Type B pancreatic cell (in vitro differentiated cells): ENCODE measurements around the gene PI4K2A. TPM values are rescaled to one million over a fixed set of nuclear protein-coding genes. Genes with fewer than 3 reads are reported as not detected.

Experiments used
- DNase-seq: peaks from one replicate; pipeline ENCODE4 v3.0.0; 2021; ENCODE audit warnings: mixed read lengths; ENCODE audit not compliant: unreplicated experiment; ENCODE audit errors: extremely low spot score
- H3K27ac Mint-ChIP-seq: 2 replicates; pipeline ENCODE4 v1.8.0; 2021; ENCODE audit warnings: mild to moderate bottlenecking, mixed read lengths
- H3K27me3 Mint-ChIP-seq: 2 replicates; pipeline ENCODE4 v1.8.0; 2021; ENCODE audit warnings: mixed read lengths
- H3K36me3 Mint-ChIP-seq: 2 replicates; pipeline ENCODE4 v1.8.0; 2021; ENCODE audit warnings: mixed read lengths
- H3K4me1 Mint-ChIP-seq: one replicate; pipeline ENCODE4 v1.8.0; 2021; ENCODE audit warnings: mixed read lengths; ENCODE audit not compliant: unreplicated experiment
- H3K4me3 Mint-ChIP-seq: 2 replicates; pipeline ENCODE4 v1.8.0; 2021; ENCODE audit warnings: mild to moderate bottlenecking, mixed read lengths
- H3K9me3 Mint-ChIP-seq: 2 replicates; pipeline ENCODE4 v1.8.0; 2021; ENCODE audit warnings: mixed read lengths
- CTCF ChIP-seq: fragments of 200-600 bp; sonication (generic); conservative IDR thresholded peaks from 2 replicates; pipeline ENCODE4 v1.5.0; 2021; ENCODE audit warnings: antibody characterized with exemption, mild to moderate bottlenecking
- total RNA-seq: library from RNA; stranded (reverse); gene quantifications from 2 replicates; pipeline ENCODE4 v1.2.1, GENCODE V29; 2021; ENCODE audit warnings: low replicate concordance

PI4K2A gene
- total RNA-seq, 1 donor from 2014 or later = 19.3 TPM

- H3K4me1 Mint-ChIP-seq = peaks cover 4% of the 10 kb centered on the region
- H3K27ac Mint-ChIP-seq = no peak overlapping the region
- H3K27me3 Mint-ChIP-seq = no peaks in the 10 kb centered on the region
- no peaks in the 10 kb centered on the region for H3K9me3 Mint-ChIP-seq
- TF ChIP-seq CTCF = no peak
- no peak overlapping the region for H3K4me3 Mint-ChIP-seq
- no peak for DNase-seq
- H3K36me3 Mint-ChIP-seq = peaks cover 24% of the 10 kb centered on the region
These were observed 16.3 kb downstream of the PI4K2A start for GRCh38 chr10:97656777-97657176.

DNA sequence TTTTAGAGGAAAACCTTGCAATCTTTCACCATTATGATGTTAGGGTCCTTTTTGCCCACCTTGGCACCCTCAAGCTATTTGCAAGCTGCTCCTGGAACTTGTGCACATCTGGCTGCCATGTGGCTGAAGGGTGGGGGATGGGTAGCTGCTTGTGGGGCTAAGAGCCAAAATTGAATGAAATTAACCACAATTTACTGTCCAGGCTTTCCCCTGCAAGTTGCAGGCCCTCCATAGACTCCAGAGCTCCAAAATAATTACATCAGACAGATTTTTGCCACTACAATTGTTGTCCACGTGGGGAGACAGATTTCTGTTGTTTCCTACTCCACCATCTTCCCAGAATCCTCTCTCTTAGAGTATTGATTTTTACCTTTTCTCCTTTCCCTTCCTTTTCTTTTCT lies 19.1 kb downstream of the PI4K2A start:
- Mint-ChIP-seq H3K27me3 (no peaks in the 10 kb centered on the region), H3K36me3 (peaks cover 23% of the 10 kb centered on the region), H3K4me1 (peaks cover 4% of the 10 kb centered on the region), H3K27ac (no peak overlapping the region), H3K4me3 (no peak overlapping the region), H3K9me3 (no peaks in the 10 kb centered on the region)
- DNase-seq = no peak
- no peak for TF ChIP-seq CTCF

- Mint-ChIP-seq H3K9me3 (no peaks in the 10 kb centered on the region), H3K27ac (no peak overlapping the region), H3K36me3 (peaks cover 17% of the 10 kb centered on the region), H3K4me3 (no peak overlapping the region), H3K4me1 (peaks cover 4% of the 10 kb centered on the region), H3K27me3 (no peaks in the 10 kb centered on the region)
- TF ChIP-seq CTCF = no peak
- DNase-seq = no peak
These were observed 23.9 kb downstream of the PI4K2A start for GRCh38 chr10:97664282-97664850.

DNA sequence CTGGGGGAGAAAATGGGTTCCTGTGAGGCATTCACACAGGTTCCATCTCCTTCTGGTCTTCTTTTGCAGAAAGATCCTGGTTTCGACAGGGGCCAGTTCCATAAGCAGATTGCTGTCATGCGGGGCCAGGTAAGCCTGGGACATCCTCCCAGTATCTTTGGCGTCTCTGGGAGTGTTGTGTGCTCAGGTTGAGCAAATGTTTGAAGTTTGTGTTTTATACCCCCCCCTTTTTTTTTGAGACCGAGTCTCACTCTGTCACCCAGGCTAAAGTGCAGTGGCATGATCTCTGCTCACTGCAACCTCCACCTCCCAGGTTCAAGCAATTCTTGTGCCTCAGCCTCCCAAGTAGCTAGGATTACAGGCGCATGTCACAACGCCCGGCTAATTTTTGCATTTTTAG lies 26.5 kb downstream of the PI4K2A start:
- Mint-ChIP-seq H3K36me3 (peaks cover 21% of the 10 kb centered on the region), H3K4me3 (no peak overlapping the region), H3K27ac (no peak overlapping the region), H3K9me3 (no peaks in the 10 kb centered on the region), H3K27me3 (no peaks in the 10 kb centered on the region), H3K4me1 (no peaks in the 10 kb centered on the region)
- no peak for TF ChIP-seq CTCF
- DNase-seq = no peak

DNA sequence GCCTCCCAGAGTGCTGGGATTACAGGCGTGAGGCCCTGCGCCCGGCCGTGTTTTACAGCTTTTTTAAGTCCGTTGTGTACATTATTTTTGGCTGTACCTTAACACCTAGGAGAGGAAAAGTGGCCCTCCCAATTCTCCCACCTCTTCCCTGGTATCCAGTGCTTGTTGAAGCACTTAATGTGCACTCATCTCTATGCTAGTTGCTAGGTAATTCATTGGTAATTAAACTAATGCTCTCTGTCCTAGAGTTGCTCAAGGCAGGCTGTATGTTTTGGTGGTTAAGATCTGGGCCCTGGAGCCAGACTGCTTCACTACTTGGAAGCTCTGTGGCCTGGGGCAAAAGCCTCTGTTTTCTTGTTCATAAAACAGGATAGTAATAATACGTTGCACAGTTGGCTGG lies 27.0 kb downstream of the PI4K2A start:
- Mint-ChIP-seq H3K27me3 (no peaks in the 10 kb centered on the region), H3K27ac (no peak overlapping the region), H3K4me3 (no peak overlapping the region), H3K4me1 (no peaks in the 10 kb centered on the region), H3K9me3 (no peaks in the 10 kb centered on the region), H3K36me3 (peaks cover 20% of the 10 kb centered on the region)
- DNase-seq = no peak
- no peak for TF ChIP-seq CTCF

DNA sequence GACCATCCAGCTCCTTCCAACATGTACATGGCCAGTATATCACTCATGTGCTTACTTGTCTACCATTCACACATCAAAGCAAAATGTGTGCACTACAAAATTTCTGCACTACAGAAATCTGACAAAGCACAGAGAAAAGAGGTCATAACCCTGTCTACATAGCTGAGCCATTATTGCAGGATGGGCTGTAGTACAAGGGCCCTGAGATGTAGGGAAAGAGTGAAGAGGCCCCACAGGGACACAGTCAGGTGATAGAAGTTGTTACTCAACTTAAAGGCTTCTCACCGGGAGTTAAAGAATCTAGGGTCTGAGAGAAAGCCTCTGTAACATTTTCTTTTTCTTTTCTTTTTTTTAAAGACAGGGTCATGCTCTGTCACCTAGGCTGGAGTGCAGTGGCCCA lies 29.1 kb downstream of the PI4K2A start:
- DNase-seq = no peak
- no peaks in the 10 kb centered on the region for H3K27me3 Mint-ChIP-seq
- H3K36me3 Mint-ChIP-seq = peaks cover 8% of the 10 kb centered on the region
- TF ChIP-seq CTCF = no peak
- H3K4me1 Mint-ChIP-seq = no peaks in the 10 kb centered on the region
- H3K9me3 Mint-ChIP-seq = no peaks in the 10 kb centered on the region
- H3K27ac Mint-ChIP-seq = no peak overlapping the region
- no peak overlapping the region for H3K4me3 Mint-ChIP-seq
